ENCODE measurements around the gene SLC2A9. TPM values are rescaled to one million over a fixed set of nuclear protein-coding genes. Genes with fewer than 3 reads are reported as not detected.
"Not testable (repeated sequence)": the region's sequence is repeated elsewhere in the genome, so short reads cannot be mapped to it uniquely, and the experiment has no call there.

The SLC2A9 gene
- total and polyA plus RNA-seq, 2 of the 4 experiments (the other 2 are of a cell fraction): 0.72 to 2.1 TPM

DNA sequence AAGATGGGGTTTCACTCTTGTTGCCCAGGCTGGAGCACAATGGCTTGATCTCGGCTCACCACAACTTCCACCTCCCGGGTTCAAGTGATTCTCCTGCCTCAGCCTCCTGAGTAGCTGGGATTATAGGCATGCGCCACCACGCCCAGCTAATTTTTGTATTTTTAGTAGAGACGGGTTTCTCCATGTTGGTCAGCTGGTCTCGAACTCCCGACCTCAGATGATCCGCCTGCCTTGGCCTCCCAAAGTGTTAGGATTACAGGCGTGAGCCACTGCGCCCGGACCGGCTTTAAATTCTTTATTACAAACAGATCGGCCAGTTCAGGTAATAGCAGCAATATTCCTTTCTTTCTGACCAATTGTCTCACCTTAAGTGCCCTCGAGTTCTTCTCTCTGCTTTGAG lies 39.4 kb downstream of the SLC2A9 start:
- intact Hi-C loops (cut with micrococcal nuclease); H3K27me3 ChIP-seq (ENCODE audit: control insufficient read depth, insufficient read depth, low read length); H4K91ac ChIP-seq (ENCODE audit: insufficient read depth, low read depth, low read length); H3K56ac ChIP-seq (ENCODE audit: extremely low read depth, insufficient read depth, low read length); H4K20me1 ChIP-seq (ENCODE audit: insufficient read depth, low read length); H3K36me3 ChIP-seq (ENCODE audit: control insufficient read depth, insufficient read depth, low read length); H3K9me1 ChIP-seq (ENCODE audit: insufficient read depth, low read length); H3K4me1 ChIP-seq (ENCODE audit: control insufficient read depth, insufficient read depth, low read length); BruUV-seq (replicated peaks); H3K14ac ChIP-seq (replicated peaks; ENCODE audit: low read depth, low read length); H2BK20ac ChIP-seq (ENCODE audit: low read depth, low read length); ATAC-seq (ENCODE audit: low read depth); H3K9ac ChIP-seq (ENCODE audit: low read depth, low read length); H2BK120ac ChIP-seq (ENCODE audit: low read depth, low read length); H3K18ac ChIP-seq (ENCODE audit: low read depth, low read length); H2BK15ac ChIP-seq (ENCODE audit: low read depth, low read length); H3K4me3 ChIP-seq (ENCODE audit: insufficient read depth, low read depth, low read length); H2AK5ac ChIP-seq (ENCODE audit: low read depth, low read length); H3K4me2 ChIP-seq (ENCODE audit: low read depth, low read length); POLR2A ChIA-PET (ENCODE audit: unreplicated experiment); H2AFZ ChIP-seq (replicated peaks; ENCODE audit: low read length, poor library complexity); DNase-seq; in situ Hi-C loops (cut with MboI; ENCODE audit: low sequenced_read_pairs); dilution Hi-C loops (cut with HindIII; ENCODE audit: low sequenced_read_pairs, unreplicated experiment); H2AK9ac ChIP-seq (replicated peaks; ENCODE audit: low read depth, low read length, poor library complexity); H2BK5ac ChIP-seq (ENCODE audit: low read depth, low read length, poor library complexity, severe bottlenecking); H3K4ac ChIP-seq (ENCODE audit: low read depth, low read length); H4K8ac ChIP-seq (ENCODE audit: low read depth in 2 of 2, low read length in 2 of 2); H3K9me3 ChIP-seq (ENCODE audit: control insufficient read depth, insufficient read depth, low read length); H4K5ac ChIP-seq (ENCODE audit: low read depth, low read length); CTCF ChIA-PET; H3K79me1 ChIP-seq (ENCODE audit: low read depth in 1 of 2, low read length in 2 of 2); H3K23ac ChIP-seq (ENCODE audit: low read depth, low read length); H3K27ac ChIP-seq (ENCODE audit: insufficient read depth, low read length): not testable (repeated sequence)
- WGBS, 2 experiments (ENCODE audit: extremely low coverage in 2 of 2, insufficient read length in 1 of 2): 98% methylated on average over 5 of the region's 14 CpGs; no CpG with 5 or more reads in 1 of the 2 experiments
